ENCODE data around the gene VASN. TPM values are rescaled to one million over a fixed set of nuclear protein-coding genes. Genes with fewer than 3 reads are reported as not detected.

VASN gene
- total RNA-seq, 1 donor from 2014 or later = 0.11 TPM

GRCh38 chr16:4338125-4338582, 33.5 kb upstream of the VASN start:
- Mint-ChIP-seq H3K4me1 (no peaks in the 10 kb centered on the region), H3K27ac (no peak overlapping the region), H3K36me3 (ENCODE audit: low read depth) (peaks cover 13% of the 10 kb centered on the region), H3K27me3 (no peaks in the 10 kb centered on the region), H3K9me3 (no peaks in the 10 kb centered on the region), H3K4me3 (no peak overlapping the region)
- DNase-seq (no peak), ATAC-seq (ENCODE audit: low read depth) (no peak)
- ChIA-PET CTCF (interaction anchor here (1.3 to 1.8 kb wide), 2 partner anchors 8 to 84 kb away, joined by 4 read pairs; no protein-coding TSS in a partner anchor), POLR2A (no interaction called here)
- intact Hi-C loops (cut with micrococcal nuclease) = no loop called here
- no peak for TF ChIP-seq CTCF (IDR thresholded peaks at IDR 0.05)

- H3K4me3 Mint-ChIP-seq = no peak overlapping the region
- H3K4me1 Mint-ChIP-seq = no peaks in the 10 kb centered on the region
- DNase-seq (no peak), ATAC-seq (ENCODE audit: low read depth) (no peak)
- no peak for TF ChIP-seq CTCF (IDR thresholded peaks at IDR 0.05)
- H3K36me3 Mint-ChIP-seq (ENCODE audit: low read depth) = peaks cover 13% of the 10 kb centered on the region
- intact Hi-C loops (cut with micrococcal nuclease) = no loop called here
- POLR2A ChIA-PET = no interaction called here
- CTCF ChIA-PET = interaction anchor here (1.8 kb wide), 1 partner anchor 9 kb away, joined by 4 read pairs; no protein-coding TSS in a partner anchor
- no peaks in the 10 kb centered on the region for H3K9me3 Mint-ChIP-seq
- H3K27me3 Mint-ChIP-seq = no peaks in the 10 kb centered on the region
- H3K27ac Mint-ChIP-seq = no peak overlapping the region
Measured at GRCh38 chr16:4338712-4339299, 32.8 kb upstream of the VASN start.

GRCh38 chr16:4339455-4339854, 32.2 kb upstream of the VASN start:
- no peaks in the 10 kb centered on the region for H3K9me3 Mint-ChIP-seq
- peaks cover 13% of the 10 kb centered on the region for H3K36me3 Mint-ChIP-seq (ENCODE audit: low read depth)
- intact Hi-C loops (cut with micrococcal nuclease) = no loop called here
- TF ChIP-seq CTCF (IDR thresholded peaks at IDR 0.05) = no peak
- no peaks in the 10 kb centered on the region for H3K4me1 Mint-ChIP-seq
- ChIA-PET CTCF (interaction anchor here (1.8 kb wide), 1 partner anchor 10 kb away, joined by 4 read pairs; no protein-coding TSS in a partner anchor), POLR2A (no interaction called here)
- no peak overlapping the region for H3K27ac Mint-ChIP-seq
- no peak overlapping the region for H3K4me3 Mint-ChIP-seq
- no peaks in the 10 kb centered on the region for H3K27me3 Mint-ChIP-seq
- DNase-seq (no peak), ATAC-seq (ENCODE audit: low read depth) (no peak)

GRCh38 chr16:4339909-4340308, 31.7 kb upstream of the VASN start:
- POLR2A ChIA-PET = no interaction called here
- Mint-ChIP-seq H3K36me3 (ENCODE audit: low read depth) (peaks cover 15% of the 10 kb centered on the region), H3K4me3 (no peak overlapping the region), H3K9me3 (no peaks in the 10 kb centered on the region), H3K4me1 (no peaks in the 10 kb centered on the region), H3K27ac (no peak overlapping the region), H3K27me3 (no peaks in the 10 kb centered on the region)
- intact Hi-C loops (cut with micrococcal nuclease) = no loop called here
- CTCF ChIA-PET = interaction anchor here (1.1 to 1.8 kb wide), 2 partner anchors 8 to 10 kb away, joined by 4 read pairs; no protein-coding TSS in a partner anchor
- DNase-seq (no peak), ATAC-seq (ENCODE audit: low read depth) (no peak)
- TF ChIP-seq CTCF (IDR thresholded peaks at IDR 0.05) = no peak

- ATAC-seq (ENCODE audit: low read depth) (no peak), DNase-seq (no peak)
- no peaks in the 10 kb centered on the region for H3K27me3 Mint-ChIP-seq
- H3K36me3 Mint-ChIP-seq (ENCODE audit: low read depth) = peaks cover 15% of the 10 kb centered on the region
- intact Hi-C loops (cut with micrococcal nuclease) = no loop called here
- CTCF ChIA-PET = interaction anchor here (1.1 kb wide), 1 partner anchor 9 kb away, joined by 4 read pairs; no protein-coding TSS in a partner anchor
- POLR2A ChIA-PET = interaction anchor here (0.6 kb wide), 2 partner anchors 122 to 276 kb away, joined by 5 to 6 read pairs; no protein-coding TSS in a partner anchor
- no peaks in the 10 kb centered on the region for H3K9me3 Mint-ChIP-seq
- H3K4me1 Mint-ChIP-seq = peaks cover 4% of the 10 kb centered on the region
- H3K27ac Mint-ChIP-seq = no peak overlapping the region
- no peak overlapping the region for H3K4me3 Mint-ChIP-seq
- TF ChIP-seq CTCF (IDR thresholded peaks at IDR 0.05) = no peak
Measured at GRCh38 chr16:4340443-4340842, 31.2 kb upstream of the VASN start.
